Measurements from ENCODE around the gene CMIP.

Gene CMIP

GRCh38 chr16:81447383-81448101, 2.9 kb downstream of the CMIP start:
- peak; percentile 40 for DNase-seq (ENCODE audit: low spot score)

- peak; percentile 88 for DNase-seq (ENCODE audit: low spot score)
These were observed 3.8 kb downstream of the CMIP start for GRCh38 chr16:81448154-81449131.

GRCh38 chr16:81449241-81449640, 4.6 kb downstream of the CMIP start:
- no peak for DNase-seq (ENCODE audit: low spot score)

GRCh38 chr16:81449899-81450608, 5.4 kb downstream of the CMIP start:
- no peak for DNase-seq (ENCODE audit: low spot score)

- DNase-seq (ENCODE audit: low spot score), result no peak
These were observed 6.3 kb downstream of the CMIP start for GRCh38 chr16:81450783-81451491.

- peak; percentile 75 for DNase-seq (ENCODE audit: low spot score)
These were observed 7.4 kb downstream of the CMIP start for GRCh38 chr16:81451753-81452680.

GRCh38 chr16:81453091-81453728, 8.6 kb downstream of the CMIP start:
- no peak for DNase-seq (ENCODE audit: low spot score)

- no peak for DNase-seq (ENCODE audit: low spot score)
These were observed 9.4 kb downstream of the CMIP start for GRCh38 chr16:81454044-81454443.

- DNase-seq (ENCODE audit: low spot score), result no peak
These were observed 10.4 kb downstream of the CMIP start for GRCh38 chr16:81455006-81455405.

GRCh38 chr16:81455720-81456494, 11.3 kb downstream of the CMIP start:
- DNase-seq (ENCODE audit: low spot score), result no peak

- DNase-seq (ENCODE audit: low spot score), result no peak
These were observed 12.1 kb downstream of the CMIP start for GRCh38 chr16:81456523-81457325.

- DNase-seq (ENCODE audit: low spot score), result peak; percentile 55
These were observed 12.9 kb downstream of the CMIP start for GRCh38 chr16:81457326-81458133.

GRCh38 chr16:81458149-81458669, 13.6 kb downstream of the CMIP start:
- DNase-seq (ENCODE audit: low spot score), result no peak

- DNase-seq (ENCODE audit: low spot score), result no peak
These were observed 14.4 kb downstream of the CMIP start for GRCh38 chr16:81458827-81459598.

GRCh38 chr16:81460075-81460474, 15.5 kb downstream of the CMIP start:
- no peak for DNase-seq (ENCODE audit: low spot score)

- DNase-seq (ENCODE audit: low spot score), result no peak
These were observed 16.6 kb downstream of the CMIP start for GRCh38 chr16:81461243-81461642.

GRCh38 chr16:81461766-81462165, 17.2 kb downstream of the CMIP start:
- DNase-seq (ENCODE audit: low spot score), result no peak

Data from HuH-7.5 (cell line).